Measurements from ENCODE around the gene IRF8.
"Not testable (repeated sequence)": the region's sequence is repeated elsewhere in the genome, so short reads cannot be mapped to it uniquely, and the experiment has no call there.

Gene IRF8

GRCh38 chr16:85869206-85869605 lies 29.8 kb upstream of the IRF8 start:
- DNase-seq, result no peak

- no peak for DNase-seq
Measured at GRCh38 chr16:85869785-85870558, 29.0 kb upstream of the IRF8 start.

DNA sequence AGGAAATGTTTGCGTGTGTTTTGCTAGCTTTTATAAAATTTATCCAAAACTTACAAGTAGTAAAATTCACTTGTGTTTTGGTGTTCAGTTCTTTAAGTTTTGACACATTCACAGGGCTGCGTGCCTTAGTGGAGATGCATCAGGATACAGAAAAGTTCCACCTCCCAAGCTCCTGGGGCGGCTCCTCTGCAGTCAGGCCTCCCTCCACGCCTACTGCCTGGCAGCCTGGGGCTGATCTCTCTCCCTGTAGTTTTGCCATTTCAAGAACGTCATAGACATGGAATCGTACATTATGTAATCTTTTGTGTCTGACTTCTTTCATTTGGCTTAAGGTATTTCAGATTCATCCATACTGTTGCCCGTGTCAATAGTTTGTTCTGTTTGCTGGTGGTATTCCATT lies 27.2 kb upstream of the IRF8 start:
- no peak for DNase-seq

GRCh38 chr16:85872734-85873133 lies 26.2 kb upstream of the IRF8 start:
- no peak for DNase-seq

- DNase-seq, result no peak
Measured at GRCh38 chr16:85873153-85873552, 25.8 kb upstream of the IRF8 start.

DNA sequence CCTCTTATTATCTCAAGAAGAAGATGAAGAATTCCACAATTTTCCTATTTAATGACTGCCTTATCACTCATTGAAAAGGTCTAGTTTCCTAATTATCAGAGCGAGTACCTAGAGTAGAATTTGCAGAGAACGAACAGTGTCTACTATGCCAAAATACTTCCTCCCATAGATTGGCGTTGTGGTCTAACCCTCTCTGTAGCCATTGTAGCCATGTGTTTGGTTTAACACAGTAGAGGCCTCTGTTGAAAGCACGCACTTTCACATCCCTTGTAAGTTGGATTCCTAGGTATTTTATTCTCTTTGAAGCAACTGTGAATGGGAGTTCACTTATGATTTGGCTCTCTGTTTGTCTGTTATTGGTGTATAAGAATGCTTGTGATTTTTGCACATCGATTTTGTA lies 24.9 kb upstream of the IRF8 start:
- not testable (repeated sequence) for DNase-seq

- DNase-seq, result no peak
Measured at GRCh38 chr16:85878407-85878806, 20.6 kb upstream of the IRF8 start.

GRCh38 chr16:85878875-85879274 lies 20.1 kb upstream of the IRF8 start:
- DNase-seq, result no peak

DNA sequence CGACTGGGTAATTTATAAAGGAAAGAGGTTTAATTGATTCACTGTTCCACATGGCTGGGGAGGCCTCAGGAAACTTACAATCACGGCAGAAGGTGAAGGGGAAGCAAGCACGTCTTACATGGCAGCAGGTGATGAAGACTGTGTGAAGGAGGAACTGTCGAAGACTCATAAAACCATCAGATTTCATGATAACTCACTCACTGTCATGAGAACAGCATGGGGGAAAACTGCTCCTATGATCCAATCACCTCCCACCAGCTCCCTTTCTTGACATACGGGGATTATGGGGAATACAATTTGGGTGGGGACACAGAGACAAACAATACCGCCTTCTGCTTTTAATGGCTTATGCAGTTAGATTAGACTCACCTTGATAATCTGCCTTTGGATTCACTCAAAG lies 19.4 kb upstream of the IRF8 start:
- no peak for DNase-seq

- DNase-seq, result no peak
Measured at GRCh38 chr16:85879975-85880831, 18.8 kb upstream of the IRF8 start.

DNA sequence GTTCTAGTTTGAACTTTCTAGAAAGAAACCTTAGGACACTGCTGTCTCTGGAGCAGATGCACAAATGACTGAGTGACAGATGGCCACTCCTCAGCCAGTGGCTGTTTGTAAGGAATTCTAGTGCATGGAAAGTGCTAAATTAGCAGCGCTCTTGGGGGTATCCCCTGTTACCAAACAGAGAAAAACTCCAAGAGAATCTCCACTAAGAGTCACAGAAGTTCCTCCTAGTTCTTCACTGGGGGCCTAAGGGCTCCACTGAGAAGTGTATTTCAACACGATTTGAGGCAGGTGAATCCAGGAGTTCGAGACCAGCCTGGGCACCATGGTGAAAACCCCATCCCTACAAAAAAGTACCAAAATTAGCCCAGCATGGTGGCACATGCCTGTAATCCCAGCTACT lies 18.1 kb upstream of the IRF8 start:
- DNase-seq, result no peak

- no peak for DNase-seq
Measured at GRCh38 chr16:85881436-85881835, 17.5 kb upstream of the IRF8 start.

DNA sequence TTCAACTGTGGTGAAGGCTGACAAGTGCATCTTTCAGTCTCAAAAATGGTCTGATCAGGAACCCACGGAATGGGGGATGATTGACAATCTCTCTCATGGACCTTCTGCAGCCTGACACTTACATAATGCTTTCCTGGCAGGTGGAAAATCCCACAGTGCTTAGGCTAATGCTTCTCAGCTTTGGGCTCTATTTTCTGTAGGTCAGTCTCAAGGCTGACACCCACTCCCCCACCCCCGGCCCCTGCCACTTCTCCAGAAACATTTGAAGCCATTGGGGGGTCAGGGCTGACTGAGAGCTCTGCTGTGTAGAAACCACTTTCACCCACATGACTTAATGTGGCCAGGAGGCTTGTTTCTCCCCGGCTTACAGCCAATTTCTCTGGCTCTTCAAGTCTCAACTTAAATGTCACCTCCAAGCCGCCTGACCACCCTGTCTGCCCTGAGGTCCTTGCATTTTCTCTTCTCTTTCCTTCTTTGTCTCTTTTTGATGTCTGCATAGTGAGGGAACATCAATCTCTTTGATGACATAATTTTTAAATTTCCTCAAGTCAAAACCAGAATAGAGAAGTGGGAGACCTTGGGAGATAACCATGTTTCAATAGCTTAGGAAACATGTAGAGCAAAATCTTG lies 16.7 kb upstream of the IRF8 start:
- no peak for DNase-seq

- no peak for DNase-seq
Measured at GRCh38 chr16:85883813-85884212, 15.1 kb upstream of the IRF8 start.

DNA sequence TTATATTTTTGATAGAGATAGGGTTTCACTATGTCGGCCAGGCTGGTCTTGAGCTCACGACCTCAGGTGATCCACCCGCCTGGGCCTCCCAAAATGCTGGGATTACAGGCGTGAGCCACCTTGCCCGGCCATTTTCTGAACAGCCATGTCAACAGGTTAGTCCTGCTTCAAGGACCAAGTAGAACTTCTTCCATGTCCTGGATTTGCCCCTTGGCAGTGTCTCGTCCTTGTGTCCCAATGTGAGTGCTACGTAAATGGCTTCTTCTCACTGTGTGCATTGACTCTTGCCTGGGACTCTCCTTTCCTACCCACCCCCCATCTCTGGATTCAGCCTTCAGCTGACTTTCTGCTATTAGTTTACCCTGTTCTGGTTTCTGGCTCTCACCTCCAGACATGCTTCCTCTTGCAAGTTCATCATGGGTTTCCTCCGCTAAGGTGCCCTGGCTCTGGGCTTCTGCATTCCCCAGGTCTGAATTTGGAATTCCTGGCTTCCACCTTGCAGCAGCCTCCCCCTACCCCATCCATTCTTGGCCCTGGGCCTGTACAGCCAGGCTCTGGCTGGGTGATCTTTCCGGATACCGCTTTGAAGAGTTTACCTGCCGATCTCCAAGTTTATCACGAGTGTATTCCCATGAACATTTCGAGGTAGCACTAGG lies 14.0 kb upstream of the IRF8 start:
- no peak for DNase-seq

- no peak for DNase-seq
Measured at GRCh38 chr16:85885537-85885936, 13.4 kb upstream of the IRF8 start.

GRCh38 chr16:85888405-85889331 lies 10.3 kb upstream of the IRF8 start:
- DNase-seq, result no peak

DNA sequence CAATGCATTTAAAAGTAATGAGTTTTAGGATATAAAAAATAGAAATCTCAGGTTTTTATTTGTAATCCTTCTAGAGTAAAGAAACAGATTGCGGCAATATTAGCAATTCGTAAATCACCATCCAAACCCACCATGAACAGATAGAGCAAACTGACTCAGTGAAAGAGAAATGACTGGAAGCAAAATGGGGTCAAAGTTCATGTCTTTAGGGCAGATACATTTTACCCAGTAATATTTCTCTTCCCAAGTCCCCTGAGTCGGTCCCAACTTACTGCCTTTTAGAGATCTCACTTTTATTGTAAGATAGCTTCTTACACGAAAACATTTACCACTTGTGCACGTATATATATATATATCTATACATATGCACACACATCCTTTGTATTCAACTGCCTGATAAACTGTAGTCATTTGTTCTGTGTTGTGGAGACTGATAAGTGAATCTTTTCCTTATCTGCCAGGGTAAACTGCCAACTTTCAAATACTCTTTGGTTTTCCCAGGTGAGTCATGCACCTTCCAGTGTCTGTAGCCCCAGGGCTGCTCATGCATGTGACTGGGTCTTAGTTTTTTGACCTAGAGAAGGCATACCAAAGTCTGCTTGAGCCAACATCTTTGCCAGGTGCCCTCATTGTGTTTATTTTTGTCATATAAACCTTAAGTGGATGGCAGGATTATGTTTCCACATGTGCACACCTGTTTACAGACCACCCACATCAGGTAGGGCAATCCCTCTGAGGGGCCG lies 7.8 kb upstream of the IRF8 start:
- no peak for DNase-seq

- no peak for DNase-seq
Measured at GRCh38 chr16:85891776-85892166, 7.2 kb upstream of the IRF8 start.

DNA sequence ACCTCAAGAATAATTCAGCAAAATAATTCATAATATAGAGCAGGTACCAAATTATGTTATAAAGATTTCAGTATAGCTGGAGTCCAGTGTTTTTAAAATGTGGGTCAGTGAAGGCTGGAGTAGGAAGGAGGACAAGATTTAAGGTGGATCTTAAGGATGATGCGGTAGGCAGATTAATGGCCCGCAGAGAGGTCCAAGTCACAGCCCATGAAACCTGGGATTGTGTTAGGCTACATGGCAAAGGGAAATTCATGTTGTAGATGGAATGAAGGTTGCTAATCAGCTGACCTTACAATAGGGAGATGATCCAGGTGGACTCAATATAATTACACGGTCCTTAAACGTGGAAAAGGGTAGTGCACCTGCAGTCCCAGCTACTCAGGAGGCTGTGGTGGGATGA lies 6.2 kb upstream of the IRF8 start:
- no peak for DNase-seq

DNA sequence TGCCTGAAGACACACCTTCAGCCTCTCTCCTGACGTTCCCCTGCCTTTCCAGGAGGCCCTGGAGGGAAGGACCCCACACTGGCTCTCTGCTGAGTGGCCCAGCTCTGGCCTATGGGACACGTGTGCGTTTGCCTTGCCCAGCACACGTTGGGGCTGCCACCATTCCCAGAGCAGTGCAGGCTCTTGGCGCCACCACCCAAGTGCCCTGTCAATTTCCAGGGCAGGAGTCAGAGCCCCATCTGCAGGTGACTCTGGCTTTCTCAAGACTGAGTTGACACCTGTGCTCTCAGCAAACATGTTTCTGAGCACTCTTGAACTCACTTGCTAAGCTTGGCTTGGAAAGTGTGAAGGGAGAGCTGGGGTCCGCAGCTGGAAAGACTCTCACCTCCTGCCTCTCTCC lies 4.7 kb upstream of the IRF8 start:
- no peak for DNase-seq
